Peyer's patch (tissue), 4 donors: ENCODE data around the gene DISP2.

Experiments
- POLR2A ChIP-seq, 2 donors: fragments of 450-650 bp; IDR thresholded peaks; one replicate each; pipeline ENCODE4 v1.5.1; 2017; ENCODE audit warnings: antibody characterized with exemption in 2 of 2, mild to moderate bottlenecking in 2 of 2, moderate library complexity in 2 of 2
- TF ChIP-seq, protein P1 (sequence below), 6 experiments: fragments of 450-650 bp in 4 of 6; fragments of 200-600 bp in 2 of 6; sonication (generic) in 1 of 6; IDR thresholded peaks; one replicate each; pipeline ENCODE4 v1.5.1; 2017 to 2019; ENCODE audit warnings: antibody characterized with exemption in 6 of 6, mild to moderate bottlenecking in 3 of 6, moderate library complexity in 1 of 6

DNA sequence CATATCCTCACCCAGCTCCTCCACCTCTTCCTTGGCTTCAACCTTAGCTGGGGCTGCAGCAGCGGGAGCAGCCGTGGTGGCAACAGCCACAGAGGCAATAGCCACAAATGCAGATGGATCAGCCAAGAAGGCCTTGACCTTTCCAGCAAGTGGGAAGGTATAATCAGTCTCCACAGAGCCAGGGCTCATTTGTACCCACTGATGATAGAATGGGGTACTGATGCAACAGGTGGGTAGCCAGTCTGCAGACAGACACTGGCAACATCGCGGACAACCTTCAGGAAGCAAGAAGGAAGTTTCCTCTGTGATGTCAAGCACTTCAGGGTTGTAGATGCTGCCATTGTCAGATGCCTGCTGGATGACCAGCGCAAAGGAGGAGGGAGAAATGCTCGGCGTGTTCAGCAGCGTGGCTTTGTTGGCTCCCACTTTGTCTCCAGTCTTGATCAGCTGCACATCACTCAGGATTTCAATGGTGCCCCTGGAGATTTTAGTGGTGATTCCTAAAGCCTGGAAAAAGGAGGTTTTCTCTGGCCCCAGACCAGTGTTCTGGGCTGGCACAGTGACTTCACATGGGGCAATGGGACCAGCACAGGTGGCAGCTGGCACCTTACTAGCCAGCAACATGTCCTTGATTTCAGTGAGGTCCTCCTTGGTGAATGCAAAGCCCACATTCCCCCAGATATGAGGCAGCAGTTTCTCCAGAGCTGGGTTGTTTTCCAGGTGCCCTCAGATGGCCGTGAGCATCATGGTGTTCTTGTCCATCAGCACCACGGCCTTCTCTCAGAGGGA lies 45.5 kb upstream of the DISP2 start:
- TF ChIP-seq, protein P1, sequence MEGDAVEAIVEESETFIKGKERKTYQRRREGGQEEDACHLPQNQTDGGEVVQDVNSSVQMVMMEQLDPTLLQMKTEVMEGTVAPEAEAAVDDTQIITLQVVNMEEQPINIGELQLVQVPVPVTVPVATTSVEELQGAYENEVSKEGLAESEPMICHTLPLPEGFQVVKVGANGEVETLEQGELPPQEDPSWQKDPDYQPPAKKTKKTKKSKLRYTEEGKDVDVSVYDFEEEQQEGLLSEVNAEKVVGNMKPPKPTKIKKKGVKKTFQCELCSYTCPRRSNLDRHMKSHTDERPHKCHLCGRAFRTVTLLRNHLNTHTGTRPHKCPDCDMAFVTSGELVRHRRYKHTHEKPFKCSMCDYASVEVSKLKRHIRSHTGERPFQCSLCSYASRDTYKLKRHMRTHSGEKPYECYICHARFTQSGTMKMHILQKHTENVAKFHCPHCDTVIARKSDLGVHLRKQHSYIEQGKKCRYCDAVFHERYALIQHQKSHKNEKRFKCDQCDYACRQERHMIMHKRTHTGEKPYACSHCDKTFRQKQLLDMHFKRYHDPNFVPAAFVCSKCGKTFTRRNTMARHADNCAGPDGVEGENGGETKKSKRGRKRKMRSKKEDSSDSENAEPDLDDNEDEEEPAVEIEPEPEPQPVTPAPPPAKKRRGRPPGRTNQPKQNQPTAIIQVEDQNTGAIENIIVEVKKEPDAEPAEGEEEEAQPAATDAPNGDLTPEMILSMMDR (IDR thresholded peaks at IDR 0.05) = no peak
- TF ChIP-seq POLR2A (IDR thresholded peaks at IDR 0.05) = no peak
